Calu3 (cell line): ENCODE data around the gene HMCN2. TPM values are rescaled to one million over a fixed set of nuclear protein-coding genes. Genes with fewer than 3 reads are reported as not detected.

ENCODE experiments used
- BruUV-seq: library from RNA; stranded (reverse); fragments of 400-500 nt; replicated peaks from 2 replicates; lab custom pipeline; 2021; lab: Mats Ljungman, UMichigan
- CTCF ChIA-PET: fragments of 300-600 bp; sonication (Branson Sonifier 250); formaldehyde crosslinking; loops from one replicate; lab custom pipeline; 2022; ENCODE audit warnings: antibody characterized with exemption; lab: Charles Lee
- DNase-seq: peaks from one replicate; pipeline ENCODE4 v3.0.0; 2022
- H3K27ac Mint-ChIP-seq: one replicate; pipeline ENCODE4 v1.8.0; 2022; ENCODE audit warnings: mixed read lengths; ENCODE audit not compliant: unreplicated experiment
- H3K27me3 Mint-ChIP-seq: one replicate; pipeline ENCODE4 v1.8.0; 2022; ENCODE audit warnings: mixed read lengths; ENCODE audit not compliant: unreplicated experiment
- H3K36me3 Mint-ChIP-seq: one replicate; pipeline ENCODE4 v1.8.0; 2022; ENCODE audit warnings: mild to moderate bottlenecking, moderate library complexity, mixed read lengths; ENCODE audit not compliant: insufficient read depth, unreplicated experiment
- H3K4me1 Mint-ChIP-seq: one replicate; pipeline ENCODE4 v1.8.0; 2022; ENCODE audit warnings: mild to moderate bottlenecking, low read depth, mixed read lengths; ENCODE audit not compliant: unreplicated experiment
- H3K4me3 Mint-ChIP-seq: one replicate; pipeline ENCODE4 v1.8.0; 2022; ENCODE audit warnings: mild to moderate bottlenecking, low read depth, moderate library complexity, mixed read lengths; ENCODE audit not compliant: unreplicated experiment
- H3K9me3 Mint-ChIP-seq: one replicate; pipeline ENCODE4 v1.8.0; 2022; ENCODE audit warnings: low read depth, mixed read lengths; ENCODE audit not compliant: unreplicated experiment
- CTCF ChIP-seq: fragments of 200-600 bp; IDR thresholded peaks from one replicate; pipeline ENCODE4 v1.8.0; 2022; ENCODE audit warnings: antibody characterized with exemption; ENCODE audit not compliant: unreplicated experiment
- intact Hi-C: fragments of 100-400 bp; cut with micrococcal nuclease; formaldehyde crosslinking; loops from one replicate; pipeline ENCODE4 v1.10.0; 2022; ENCODE audit not compliant: unreplicated experiment
- total RNA-seq: library from RNA; stranded (reverse); gene quantifications from 2 replicates; pipeline ENCODE4 v1.2.3, GENCODE V29; 2022

Gene HMCN2
- total RNA-seq, 1 experiment from 2014 or later = not detected

- no peak overlapping the region for H3K4me3 Mint-ChIP-seq
- intact Hi-C loops = no loop called here
- H3K36me3 Mint-ChIP-seq = no peaks in the 10 kb centered on the region
- H3K4me1 Mint-ChIP-seq = peaks cover 2% of the 10 kb centered on the region
- no peaks in the 10 kb centered on the region for H3K9me3 Mint-ChIP-seq
- H3K27me3 Mint-ChIP-seq = peaks cover 50% of the 10 kb centered on the region
- DNase-seq = no peak
- no peak overlapping the region for H3K27ac Mint-ChIP-seq
- CTCF ChIA-PET = interaction anchor here (0.5 kb wide), 1 partner anchor 806 kb away, joined by 4 read pairs; no protein-coding TSS in a partner anchor
- no peak for TF ChIP-seq CTCF
- no TSS peak for BruUV-seq
Measured at GRCh38 chr9:130268521-130269211, 3.1 kb downstream of the HMCN2 start.

- Mint-ChIP-seq H3K4me1 (no peaks in the 10 kb centered on the region), H3K36me3 (no peaks in the 10 kb centered on the region), H3K27ac (no peak overlapping the region), H3K27me3 (peaks cover 24% of the 10 kb centered on the region), H3K4me3 (no peak overlapping the region), H3K9me3 (no peaks in the 10 kb centered on the region)
- intact Hi-C loops = no loop called here
- no peak for DNase-seq
- no peak for TF ChIP-seq CTCF
- CTCF ChIA-PET = no interaction called here
- no TSS peak for BruUV-seq
Measured at GRCh38 chr9:130271473-130271872, 5.9 kb downstream of the HMCN2 start.

- H3K36me3 Mint-ChIP-seq = no peaks in the 10 kb centered on the region
- CTCF ChIA-PET = no interaction called here
- DNase-seq = no peak
- H3K4me3 Mint-ChIP-seq = no peak overlapping the region
- TF ChIP-seq CTCF = no peak
- no peak overlapping the region for H3K27ac Mint-ChIP-seq
- peaks cover 8% of the 10 kb centered on the region for H3K27me3 Mint-ChIP-seq
- H3K4me1 Mint-ChIP-seq = no peaks in the 10 kb centered on the region
- intact Hi-C loops = no loop called here
- no peaks in the 10 kb centered on the region for H3K9me3 Mint-ChIP-seq
- no TSS peak for BruUV-seq
Measured at GRCh38 chr9:130275156-130275555, 9.6 kb downstream of the HMCN2 start.

GRCh38 chr9:130276121-130276520 is 10.6 kb downstream of the HMCN2 start:
- peaks cover 8% of the 10 kb centered on the region for H3K27me3 Mint-ChIP-seq
- no peak overlapping the region for H3K27ac Mint-ChIP-seq
- no peaks in the 10 kb centered on the region for H3K36me3 Mint-ChIP-seq
- peak; percentile 13 for DNase-seq
- CTCF ChIA-PET = no interaction called here
- TF ChIP-seq CTCF = no peak
- H3K4me3 Mint-ChIP-seq = no peak overlapping the region
- BruUV-seq = no TSS peak
- no peaks in the 10 kb centered on the region for H3K4me1 Mint-ChIP-seq
- no peaks in the 10 kb centered on the region for H3K9me3 Mint-ChIP-seq
- intact Hi-C loops = no loop called here
